ENCODE measurements around the gene EARS2. TPM values are rescaled to one million over a fixed set of nuclear protein-coding genes. Genes with fewer than 3 reads are reported as not detected.

Gene EARS2
- total and polyA plus RNA-seq, 10 of the 15 experiments (the other 5 are each of a cell fraction or from before 2014, with no cell fraction given) = 12.9 to 65.9 (median 33.5) TPM

DNA sequence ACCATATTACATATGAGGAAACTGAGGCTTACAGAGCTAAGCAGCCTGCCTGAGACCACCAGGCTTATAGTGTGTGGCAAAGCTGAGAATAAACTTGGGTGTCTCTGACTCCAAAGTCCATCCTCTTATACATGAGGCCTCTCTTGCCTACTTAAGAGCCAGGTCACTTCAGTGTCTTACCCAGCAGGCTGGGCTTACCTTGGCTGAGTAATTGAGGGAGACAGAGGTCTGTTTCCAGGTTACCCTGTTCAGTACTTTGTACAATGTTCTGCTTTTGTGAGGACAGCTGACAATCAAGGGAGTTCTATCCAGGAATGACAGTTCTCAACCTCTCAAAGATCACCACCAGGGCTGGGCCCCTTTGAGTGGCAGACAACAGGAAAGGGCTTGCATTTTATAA is 24.6 kb upstream of the EARS2 start:
- no TSS peak for BruUV-seq (replicated peaks)

More for the DNA sequence above, 24.6 kb upstream of the EARS2 start:
- SMC1A ChIA-PET (ENCODE audit: uncharacterized antibody, unreplicated experiment) = no interaction called here
- H3K36me3 ChIP-seq (ENCODE audit: control insufficient read depth in 2 of 2, insufficient read depth in 2 of 2, low read length in 1 of 2) = peaks cover 8 to 26% of the 10 kb centered on the region in 2 experiments
- intact Hi-C loops (cut with micrococcal nuclease; ENCODE audit: unreplicated experiment) = no loop called here
- in situ Hi-C loops (cut with MboI) = no loop called here
- no peaks in the 10 kb centered on the region for H4K20me1 ChIP-seq (ENCODE audit: control insufficient read depth, insufficient read depth)
- TF ChIP-seq JUND (IDR thresholded peaks at IDR 0.05; ENCODE audit: low read depth, low read length) (no peak), ASH2L (IDR thresholded peaks at IDR 0.05; ENCODE audit: borderline replicate concordance, low read depth) (no peak), SMC3 (IDR thresholded peaks at IDR 0.05; ENCODE audit: borderline replicate concordance, low read length) (no peak), NR2C2 (IDR thresholded peaks at IDR 0.05; ENCODE audit: borderline replicate concordance, control insufficient read depth, insufficient read length, low read depth) (no peak), BMI1 (IDR thresholded peaks at IDR 0.05; ENCODE audit: borderline replicate concordance) (no peak), SIN3A (IDR thresholded peaks at IDR 0.05; ENCODE audit: low read depth, low read length) (no peak), ZNF24 (IDR thresholded peaks at IDR 0.05) (no peak), PAX5 (IDR thresholded peaks at IDR 0.05; ENCODE audit: borderline replicate concordance, low read depth, low read length) (no peak), RB1 (IDR thresholded peaks at IDR 0.05; ENCODE audit: borderline replicate concordance) (no peak), CEBPB (IDR thresholded peaks at IDR 0.05; ENCODE audit: borderline replicate concordance in 1 of 2, low read depth in 2 of 2, low read length in 2 of 2) (no peak), ESRRA (IDR thresholded peaks at IDR 0.05; ENCODE audit: low read length) (no peak), EGR1 (IDR thresholded peaks at IDR 0.05; ENCODE audit: borderline replicate concordance in 1 of 2, low read depth in 2 of 2, low read length in 2 of 2) (no peak), MYB (IDR thresholded peaks at IDR 0.05; ENCODE audit: borderline replicate concordance, low read depth, low read length) (no peak), POLR2AphosphoS2 (IDR thresholded peaks at IDR 0.05; ENCODE audit: low read depth, low read length) (no peak), BRCA1 (IDR thresholded peaks at IDR 0.05; ENCODE audit: low read depth, low read length) (no peak), TBL1XR1 (IDR thresholded peaks at IDR 0.05; ENCODE audit: low read depth, low read length) (no peak)
- TF ChIP-seq, protein P1, sequence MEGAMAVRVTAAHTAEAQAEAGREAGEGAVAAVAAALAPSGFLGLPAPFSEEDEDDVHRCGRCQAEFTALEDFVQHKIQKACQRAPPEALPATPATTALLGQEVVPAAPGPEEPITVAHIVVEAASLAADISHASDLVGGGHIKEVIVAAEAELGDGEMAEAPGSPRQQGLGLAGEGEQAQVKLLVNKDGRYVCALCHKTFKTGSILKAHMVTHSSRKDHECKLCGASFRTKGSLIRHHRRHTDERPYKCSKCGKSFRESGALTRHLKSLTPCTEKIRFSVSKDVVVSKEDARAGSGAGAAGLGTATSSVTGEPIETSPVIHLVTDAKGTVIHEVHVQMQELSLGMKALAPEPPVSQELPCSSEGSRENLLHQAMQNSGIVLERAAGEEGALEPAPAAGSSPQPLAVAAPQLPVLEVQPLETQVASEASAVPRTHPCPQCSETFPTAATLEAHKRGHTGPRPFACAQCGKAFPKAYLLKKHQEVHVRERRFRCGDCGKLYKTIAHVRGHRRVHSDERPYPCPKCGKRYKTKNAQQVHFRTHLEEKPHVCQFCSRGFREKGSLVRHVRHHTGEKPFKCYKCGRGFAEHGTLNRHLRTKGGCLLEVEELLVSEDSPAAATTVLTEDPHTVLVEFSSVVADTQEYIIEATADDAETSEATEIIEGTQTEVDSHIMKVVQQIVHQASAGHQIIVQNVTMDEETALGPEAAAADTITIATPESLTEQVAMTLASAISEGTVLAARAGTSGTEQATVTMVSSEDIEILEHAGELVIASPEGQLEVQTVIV (IDR thresholded peaks at IDR 0.05; ENCODE audit: borderline replicate concordance, partially characterized antibody) = no peak
- TF ChIP-seq, protein P2, sequence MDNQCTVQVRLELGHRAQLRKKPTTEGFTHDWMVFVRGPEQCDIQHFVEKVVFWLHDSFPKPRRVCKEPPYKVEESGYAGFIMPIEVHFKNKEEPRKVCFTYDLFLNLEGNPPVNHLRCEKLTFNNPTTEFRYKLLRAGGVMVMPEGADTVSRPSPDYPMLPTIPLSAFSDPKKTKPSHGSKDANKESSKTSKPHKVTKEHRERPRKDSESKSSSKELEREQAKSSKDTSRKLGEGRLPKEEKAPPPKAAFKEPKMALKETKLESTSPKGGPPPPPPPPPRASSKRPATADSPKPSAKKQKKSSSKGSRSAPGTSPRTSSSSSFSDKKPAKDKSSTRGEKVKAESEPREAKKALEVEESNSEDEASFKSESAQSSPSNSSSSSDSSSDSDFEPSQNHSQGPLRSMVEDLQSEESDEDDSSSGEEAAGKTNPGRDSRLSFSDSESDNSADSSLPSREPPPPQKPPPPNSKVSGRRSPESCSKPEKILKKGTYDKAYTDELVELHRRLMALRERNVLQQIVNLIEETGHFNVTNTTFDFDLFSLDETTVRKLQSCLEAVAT (IDR thresholded peaks at IDR 0.05) = no peak
- TF ChIP-seq, protein P3, sequence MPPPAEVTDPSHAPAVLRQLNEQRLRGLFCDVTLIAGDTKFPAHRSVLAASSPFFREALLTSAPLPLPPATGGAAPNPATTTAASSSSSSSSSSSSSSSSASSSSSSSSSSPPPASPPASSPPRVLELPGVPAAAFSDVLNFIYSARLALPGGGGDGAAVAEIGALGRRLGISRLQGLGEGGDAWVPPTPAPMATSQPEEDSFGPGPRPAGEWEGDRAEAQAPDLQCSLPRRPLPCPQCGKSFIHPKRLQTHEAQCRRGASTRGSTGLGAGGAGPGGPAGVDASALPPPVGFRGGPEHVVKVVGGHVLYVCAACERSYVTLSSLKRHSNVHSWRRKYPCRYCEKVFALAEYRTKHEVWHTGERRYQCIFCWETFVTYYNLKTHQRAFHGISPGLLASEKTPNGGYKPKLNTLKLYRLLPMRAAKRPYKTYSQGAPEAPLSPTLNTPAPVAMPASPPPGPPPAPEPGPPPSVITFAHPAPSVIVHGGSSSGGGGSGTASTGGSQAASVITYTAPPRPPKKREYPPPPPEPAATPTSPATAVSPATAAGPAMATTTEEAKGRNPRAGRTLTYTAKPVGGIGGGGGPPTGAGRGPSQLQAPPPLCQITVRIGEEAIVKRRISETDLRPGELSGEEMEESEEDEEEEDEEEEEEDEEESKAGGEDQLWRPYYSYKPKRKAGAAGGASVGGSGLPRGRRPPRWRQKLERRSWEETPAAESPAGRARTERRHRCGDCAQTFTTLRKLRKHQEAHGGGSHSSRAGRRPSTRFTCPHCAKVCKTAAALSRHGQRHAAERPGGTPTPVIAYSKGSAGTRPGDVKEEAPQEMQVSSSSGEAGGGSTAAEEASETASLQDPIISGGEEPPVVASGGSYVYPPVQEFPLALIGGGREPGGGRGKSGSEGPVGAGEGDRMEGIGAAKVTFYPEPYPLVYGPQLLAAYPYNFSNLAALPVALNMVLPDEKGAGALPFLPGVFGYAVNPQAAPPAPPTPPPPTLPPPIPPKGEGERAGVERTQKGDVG (CRISPR knock-in tag; IDR thresholded peaks at IDR 0.05) = no peak
- DNase-seq (ENCODE audit: low read depth, low spot score) (no peak), ATAC-seq (no peak), FAIRE-seq (no peak)
- H2AFZ ChIP-seq (ENCODE audit: control insufficient read depth, low read depth, low read length) = no peak overlapping the region
- no peak overlapping the region for H3K4me3 ChIP-seq
- H3K27me3 ChIP-seq (replicated peaks in 1 of 2; ENCODE audit: control insufficient read depth in 2 of 2, insufficient read depth in 2 of 2, low read length in 1 of 2) = no peaks in the 10 kb centered on the region
- POLR2A ChIA-PET = no interaction called here
- RAD21 ChIA-PET (ENCODE audit: unreplicated experiment) = no interaction called here
- H3K79me2 ChIP-seq (ENCODE audit: control insufficient read depth, insufficient read depth, low read length) = no peaks in the 10 kb centered on the region
- H3K4me1 ChIP-seq (ENCODE audit: control insufficient read depth, insufficient read depth, low read length) = no peaks in the 10 kb centered on the region
- no peak overlapping the region for H3K27ac ChIP-seq (ENCODE audit: control insufficient read depth, insufficient read depth)
- CTCF ChIA-PET = interaction anchor here (1.2 to 1.5 kb wide), 2 partner anchors 10 to 15 kb away, joined by 3 to 6 read pairs; partner anchors contain the start of gene NDUFAB1
- no peak overlapping the region for H3K9ac ChIP-seq (ENCODE audit: control insufficient read depth, insufficient read depth, low read length)
- no peak overlapping the region for H3K4me2 ChIP-seq (ENCODE audit: control insufficient read depth, insufficient read depth)
- H3K9me3 ChIP-seq (replicated peaks; ENCODE audit: control insufficient read depth, insufficient read depth, low read length) = no peaks in the 10 kb centered on the region

All from GM12878 (cell line).